ENCODE data around the gene EYA3.

GRCh38 chr1:27936370-27936769 is 152.0 kb downstream of the EYA3 start:
- no peak for TF ChIP-seq POLR2A (IDR thresholded peaks at IDR 0.05)
- TF ChIP-seq CTCF (IDR thresholded peaks at IDR 0.05): no peak

All from esophagus squamous epithelium (tissue), 4 donors.